ENCODE data around the gene RXFP4. TPM values are rescaled to one million over a fixed set of nuclear protein-coding genes. Genes with fewer than 3 reads are reported as not detected.

Gene RXFP4
- total and polyA plus RNA-seq, 2 of the 13 experiments (the other 11 are each of a cell fraction or from before 2014, with no cell fraction given): 0.38 to 1.4 TPM

- peak; percentile 71; the same call in 1 of the 2 replicates for TF ChIP-seq ARID4A (CRISPR knock-in tag; IDR thresholded peaks at IDR 0.05; ENCODE audit: borderline replicate concordance)
- TF ChIP-seq AGO2 (optimal IDR thresholded peaks at IDR 0.05; ENCODE audit: low read depth, low read length): peak; percentile 19
- no peak for TF ChIP-seq SRSF4 (IDR thresholded peaks at IDR 0.05; ENCODE audit: low read depth, low read length, poor library complexity, severe bottlenecking)
- 0 out of 2 replicates have a peak, but pooled peaks have one; percentile 23 for TF ChIP-seq NCOR1 (IDR thresholded peaks at IDR 0.05; ENCODE audit: borderline replicate concordance, low read length)
- 0 out of 2 replicates have a peak, but pooled peaks have one; percentile 44 for TF ChIP-seq ZFP37 (CRISPR knock-in tag; IDR thresholded peaks at IDR 0.05; ENCODE audit: borderline replicate concordance)
- TF ChIP-seq ZNF605 (CRISPR knock-in tag; IDR thresholded peaks at IDR 0.05): peak; percentile 57
- peak; percentile 84 for TF ChIP-seq GATAD2A (CRISPR knock-in tag; IDR thresholded peaks at IDR 0.05)
- TF ChIP-seq POGK (CRISPR knock-in tag; conservative IDR thresholded peaks at IDR 0.05): peak; percentile 75; the same call in 1 of the 2 replicates
- TF ChIP-seq GATAD1 (CRISPR knock-in tag; IDR thresholded peaks at IDR 0.05): peak; percentile 43; the same call in 1 of the 2 replicates
- peak; percentile 39 for TF ChIP-seq CTCF (CRISPR knock-in tag; IDR thresholded peaks at IDR 0.05)
- no peak; the same call in 1 of the 2 replicates for TF ChIP-seq RFXAP (CRISPR knock-in tag; IDR thresholded peaks at IDR 0.05; ENCODE audit: borderline replicate concordance)
- TF ChIP-seq ZNF329 (CRISPR knock-in tag; IDR thresholded peaks at IDR 0.05; ENCODE audit: low read depth): 0 out of 2 replicates have a peak, but pooled peaks have one; percentile 35
- TF ChIP-seq TCF7 (IDR thresholded peaks at IDR 0.05; ENCODE audit: low read depth): no peak
- no peak for TF ChIP-seq HNRNPUL1 (IDR thresholded peaks at IDR 0.05; ENCODE audit: low read depth, low read length)
- TF ChIP-seq ZSCAN21 (CRISPR knock-in tag; IDR thresholded peaks at IDR 0.05; ENCODE audit: borderline replicate concordance): peak; percentile 84; the same call in 1 of the 2 replicates
- peak; percentile 69; the same call in 1 of the 2 replicates for TF ChIP-seq KMT2A (CRISPR knock-in tag; IDR thresholded peaks at IDR 0.05)
- TF ChIP-seq PRMT3 (CRISPR knock-in tag; IDR thresholded peaks at IDR 0.05; ENCODE audit: borderline replicate concordance, low read depth): no peak
- peak; percentile 47; the same call in 1 of the 2 replicates for TF ChIP-seq FOXK2 (IDR thresholded peaks at IDR 0.05)
- TF ChIP-seq CEBPG (CRISPR knock-in tag; IDR thresholded peaks at IDR 0.05): no peak; the same call in 1 of the 2 replicates
- TF ChIP-seq MXD1 (CRISPR knock-in tag; IDR thresholded peaks at IDR 0.05): no peak
- peak; percentile 88; the same call in 1 of the 2 replicates for TF ChIP-seq MIER3 (CRISPR knock-in tag; IDR thresholded peaks at IDR 0.05; ENCODE audit: borderline replicate concordance)
- TF ChIP-seq ZNF629 (CRISPR knock-in tag; conservative IDR thresholded peaks at IDR 0.05): no peak
These were observed 26.1 kb downstream of the RXFP4 start (continued) for GRCh38 chr1:155967341-155968050.

All from HepG2 (cell line).